Fibroblast of skin of left biceps (primary cell): ENCODE measurements around the gene CDC42EP5.

Experiments used
- DNase-seq, 2 experiments: peaks; one replicate each; pipeline ENCODE4 v3.0.0-alpha.2; 2013; ENCODE audit warnings: low read depth in 2 of 2

The CDC42EP5 gene

GRCh38 chr19:54428323-54429175, 44.5 kb downstream of the CDC42EP5 start:
- DNase-seq, result no peak

DNA sequence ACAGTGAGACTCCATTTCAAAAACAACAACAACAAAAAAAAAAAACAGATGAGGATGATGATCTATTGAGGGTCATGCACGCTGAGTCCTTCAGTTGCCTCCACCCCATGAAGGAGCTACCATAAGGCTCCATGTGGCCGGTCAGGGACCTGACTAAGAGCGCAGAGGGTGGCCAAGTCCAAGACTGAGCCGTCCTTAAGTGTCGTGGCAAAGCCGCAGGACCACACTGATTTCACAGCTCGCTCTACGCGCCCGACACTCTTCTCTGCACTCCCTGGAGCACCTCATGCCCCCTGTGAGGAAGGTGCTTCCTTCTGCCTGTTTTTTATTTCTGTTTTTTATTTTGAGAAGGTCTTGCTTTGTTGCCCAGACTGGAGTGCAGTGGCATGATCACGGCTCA, 45.5 kb downstream of the CDC42EP5 start:
- no peak for DNase-seq

- DNase-seq, result no peak
These were observed 46.7 kb downstream of the CDC42EP5 start for GRCh38 chr19:54426291-54426931.

- DNase-seq, result no peak
These were observed 47.7 kb downstream of the CDC42EP5 start for GRCh38 chr19:54425382-54425723.

DNA sequence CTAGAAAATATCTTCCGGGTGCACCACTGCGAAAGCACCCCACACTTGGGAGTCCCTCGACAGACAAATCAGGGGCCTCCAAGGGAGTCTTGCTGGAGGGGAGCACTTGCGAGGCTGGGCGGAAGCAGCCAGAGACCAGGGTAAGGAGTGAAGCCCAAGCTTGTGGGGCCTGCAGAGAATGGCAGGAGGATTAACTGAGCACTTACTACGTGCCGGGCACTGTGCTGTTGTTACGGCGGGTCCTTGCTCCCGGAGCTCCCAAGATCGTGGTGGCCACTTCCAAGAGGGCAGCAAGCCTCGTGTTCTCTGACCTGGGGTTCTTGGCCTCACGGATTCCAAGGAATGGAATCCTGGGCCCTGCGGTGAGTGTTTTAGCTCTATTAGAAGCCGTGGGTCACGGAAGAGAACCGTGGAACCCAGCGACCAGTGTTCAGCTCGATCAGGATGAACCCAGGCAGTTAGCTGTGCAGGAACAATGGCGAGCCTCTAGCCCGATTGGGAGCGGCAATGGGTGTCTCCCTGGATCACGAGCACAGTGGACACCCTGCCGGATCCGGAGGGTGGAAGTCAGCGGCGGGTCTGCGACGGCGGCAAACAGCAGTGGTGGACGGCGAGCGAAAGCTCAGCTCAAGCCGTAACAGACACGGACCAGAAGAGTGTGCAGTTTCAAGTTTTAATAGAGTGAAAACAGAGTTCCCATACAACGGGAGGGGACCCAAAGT, 48.3 kb downstream of the CDC42EP5 start:
- DNase-seq, result no peak

DNA sequence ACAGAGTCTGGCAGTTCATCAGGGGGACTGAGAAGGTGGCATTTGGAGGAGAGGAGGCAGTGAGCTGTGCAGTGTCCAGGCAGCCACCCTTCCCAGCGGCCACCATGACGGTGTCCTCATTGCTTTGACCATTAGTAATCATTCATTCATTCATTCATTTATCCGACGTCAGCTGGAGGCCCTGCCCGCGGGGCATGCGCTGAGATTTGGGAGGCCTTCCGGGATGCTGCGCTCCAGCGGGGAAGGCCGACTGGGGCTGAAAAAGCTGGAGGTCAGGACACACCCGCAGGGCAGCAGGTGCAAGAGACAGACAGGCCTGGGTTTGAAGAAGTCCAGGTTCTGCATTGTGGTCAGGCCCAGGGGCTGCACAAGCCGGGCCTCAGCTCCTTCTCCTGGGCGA, 48.9 kb downstream of the CDC42EP5 start:
- no peak for DNase-seq

GRCh38 chr19:54422136-54422535, 51.0 kb downstream of the CDC42EP5 start:
- no peak for DNase-seq

GRCh38 chr19:54421521-54421920, 51.6 kb downstream of the CDC42EP5 start:
- no peak for DNase-seq

- DNase-seq, result no peak
These were observed 52.0 kb downstream of the CDC42EP5 start for GRCh38 chr19:54421169-54421516.

DNA sequence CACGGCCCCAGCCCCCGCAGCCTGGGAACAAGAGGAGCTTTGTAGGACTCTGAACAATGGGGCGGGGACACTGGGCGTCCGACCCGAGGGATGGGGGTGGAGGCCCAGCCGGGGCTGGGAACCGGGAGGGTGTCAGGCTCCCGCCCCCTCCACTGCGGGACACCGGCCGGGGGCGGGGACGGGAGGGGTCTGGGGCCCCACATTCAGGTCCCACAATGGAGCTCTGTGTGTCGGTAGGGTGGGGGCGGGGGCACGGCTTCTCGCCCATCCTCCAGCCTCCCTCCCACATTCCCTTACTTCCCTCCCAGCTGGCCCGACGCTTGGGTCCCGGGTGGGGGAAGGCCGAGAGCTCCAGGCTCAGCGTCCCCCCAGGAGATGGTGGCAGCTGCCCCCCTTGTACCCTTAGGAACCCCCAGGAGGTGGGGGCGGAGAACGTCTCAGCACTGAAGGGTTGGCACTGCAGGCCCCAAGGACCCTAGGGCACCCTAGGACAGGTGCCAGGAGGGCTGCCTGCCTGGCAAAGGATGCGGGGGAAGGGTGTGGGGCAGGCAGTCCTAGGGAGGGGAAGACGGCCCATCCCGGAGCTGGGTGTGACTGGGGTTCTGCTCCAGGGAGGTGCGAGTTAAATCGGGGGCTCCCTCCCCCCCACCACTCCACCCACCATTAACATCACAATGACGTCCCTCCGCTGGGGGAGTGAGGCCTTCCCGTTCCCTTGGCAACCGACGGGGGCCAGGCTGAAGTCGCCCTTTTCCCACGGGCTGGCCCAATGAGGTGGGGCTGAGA, 52.5 kb downstream of the CDC42EP5 start:
- no peak for DNase-seq

- no peak for DNase-seq
These were observed 53.1 kb downstream of the CDC42EP5 start for GRCh38 chr19:54420068-54420382.

- DNase-seq, result no peak
These were observed 53.9 kb downstream of the CDC42EP5 start for GRCh38 chr19:54418930-54419800.

- DNase-seq, result no peak
These were observed 54.8 kb downstream of the CDC42EP5 start for GRCh38 chr19:54418030-54418929.

GRCh38 chr19:54416695-54417491, 56.2 kb downstream of the CDC42EP5 start:
- DNase-seq, result no peak

DNA sequence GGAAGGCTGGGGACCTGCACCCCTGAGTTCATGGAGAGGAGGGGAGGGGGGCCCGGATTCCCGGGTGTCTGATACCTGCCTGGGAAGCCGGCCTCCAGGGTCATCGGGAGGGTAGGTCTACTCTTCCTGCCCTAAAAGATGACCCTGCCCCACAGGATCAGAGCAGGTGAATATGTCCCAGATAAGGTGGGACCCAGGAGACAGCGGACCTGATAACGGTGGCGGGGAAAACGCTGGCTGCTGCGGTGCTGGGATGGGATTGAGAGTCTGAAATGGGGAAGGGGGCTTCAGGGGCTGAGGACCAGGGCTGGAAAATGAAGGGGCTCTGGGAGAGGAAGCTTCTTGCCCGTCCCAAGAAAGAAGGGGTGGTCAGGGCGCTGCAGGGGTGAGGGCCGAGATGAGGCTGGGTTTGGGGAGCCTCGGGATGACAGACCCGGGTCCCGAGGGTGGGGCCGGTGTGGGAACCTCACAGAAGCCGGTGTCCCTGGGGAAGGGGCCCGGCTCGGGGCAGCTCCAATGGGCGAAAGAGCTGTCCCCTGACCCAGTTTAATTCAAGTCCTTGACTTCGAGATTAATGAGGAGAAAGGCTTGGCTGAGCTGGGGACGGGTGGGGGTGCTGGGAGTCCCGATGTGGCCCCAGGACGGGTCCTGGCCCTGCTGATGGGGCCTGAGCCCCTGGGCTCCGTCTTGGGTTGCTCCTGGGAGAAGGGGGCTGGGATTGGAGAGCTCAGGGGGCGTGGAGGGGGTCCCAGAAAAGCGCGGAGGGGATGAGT, 57.0 kb downstream of the CDC42EP5 start:
- no peak for DNase-seq

DNA sequence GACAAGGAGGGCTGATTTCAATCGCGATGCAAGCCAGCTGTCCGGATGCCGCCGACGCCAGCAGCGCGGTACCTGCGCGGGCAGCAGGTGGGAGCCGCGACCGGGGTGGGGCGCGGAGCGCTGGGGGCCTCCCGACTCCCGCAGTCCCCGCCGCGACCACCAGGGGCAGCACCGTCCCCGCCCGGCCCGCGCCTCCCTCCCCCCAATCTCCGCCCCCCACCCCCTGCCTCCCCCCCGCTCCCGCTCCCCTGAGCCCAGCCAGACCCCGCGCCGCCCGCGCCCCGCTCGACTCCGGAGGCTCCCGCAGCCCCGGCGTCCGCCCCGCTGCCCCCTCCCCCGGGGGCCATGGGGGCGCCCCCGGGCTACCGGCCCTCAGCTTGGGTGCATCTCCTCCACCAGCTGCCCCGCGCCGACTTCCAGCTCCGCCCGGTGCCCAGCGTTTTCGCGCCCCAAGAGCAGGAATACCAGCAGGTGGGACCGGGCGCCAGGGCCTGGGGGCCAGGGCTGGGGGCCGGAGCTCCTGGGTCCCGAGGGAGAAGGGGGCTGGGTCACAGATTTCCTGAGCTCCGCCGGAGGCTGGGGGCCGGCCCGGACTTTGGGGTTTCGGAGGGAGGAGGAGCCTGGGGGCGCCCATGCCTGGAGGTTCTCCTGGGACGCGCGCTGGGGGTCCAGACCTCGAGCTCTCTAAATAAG, 57.7 kb downstream of the CDC42EP5 start, which contains the start of gene TTYH1:
TTYH1 (plus strand) TSS at position 257 of the 693 bp plus-strand sequence; CDS start at position 346, 89 bp downstream.
- no peak for DNase-seq
